NCI-H2029 (cell line): ENCODE results near the gene PLS3.

Source experiments
- DNase-seq: peaks from one replicate; lab custom pipeline; 2025; lab: John Stamatoyannopoulos, UW

PLS3 gene

GRCh38 chrX:115693476-115693875 lies 132.5 kb downstream of the PLS3 start:
- no peak for DNase-seq

GRCh38 chrX:115694028-115694427 lies 133.1 kb downstream of the PLS3 start:
- no peak for DNase-seq

- DNase-seq: no peak
These were observed 135.1 kb downstream of the PLS3 start for GRCh38 chrX:115696039-115696438.

- DNase-seq: no peak
These were observed 136.0 kb downstream of the PLS3 start for GRCh38 chrX:115696939-115697338.

GRCh38 chrX:115697806-115698205 lies 136.8 kb downstream of the PLS3 start:
- no peak for DNase-seq
